Suppressor macrophage (primary cell): Measurements from ENCODE around the gene ZER1.
"Not testable (repeated sequence)": the region's sequence is repeated elsewhere in the genome, so short reads cannot be mapped to it uniquely, and the experiment has no call there.

Experiments used
- DNase-seq, 4 experiments: peaks; one replicate each; pipeline ENCODE4 v3.0.0-alpha.2; 2020 to 2022

Gene ZER1

GRCh38 chr9:128714586-128715435, 56.9 kb downstream of the ZER1 start:
- no peak for DNase-seq

GRCh38 chr9:128713941-128714573, 57.7 kb downstream of the ZER1 start:
- DNase-seq, result no peak

GRCh38 chr9:128713411-128713780, 58.3 kb downstream of the ZER1 start:
- DNase-seq, result no peak

GRCh38 chr9:128712451-128713410, 59.0 kb downstream of the ZER1 start:
- no peak for DNase-seq

GRCh38 chr9:128707446-128707845, 64.3 kb downstream of the ZER1 start:
- DNase-seq, result no peak

- no peak for DNase-seq
These were observed 64.9 kb downstream of the ZER1 start for GRCh38 chr9:128706671-128707381.

- no peak for DNase-seq
These were observed 65.7 kb downstream of the ZER1 start for GRCh38 chr9:128706045-128706444.

- no peak for DNase-seq
These were observed 66.4 kb downstream of the ZER1 start for GRCh38 chr9:128705051-128705965.

GRCh38 chr9:128704356-128704670, 67.4 kb downstream of the ZER1 start:
- no peak for DNase-seq

- no peak for DNase-seq
These were observed 67.9 kb downstream of the ZER1 start for GRCh38 chr9:128703616-128704355.

- DNase-seq, result peak in 2 of 4 experiments; percentile 25 to 44
These were observed 68.6 kb downstream of the ZER1 start for GRCh38 chr9:128702949-128703615.

- DNase-seq, result peak; percentile 89 to 96 (median 94)
These were observed 69.2 kb downstream of the ZER1 start, which contains the start of gene PKN3 for GRCh38 chr9:128702445-128702948. Gene PKN3, plus strand, starts transcription at chr9:128702503. Its CDS starts 413 bp downstream, at chr9:128702916.

- DNase-seq, result peak in 1 of 4 experiments; percentile 18
These were observed 70.4 kb downstream of the ZER1 start for GRCh38 chr9:128701227-128701854.

- not testable (repeated sequence) for DNase-seq
These were observed 72.5 kb downstream of the ZER1 start for GRCh38 chr9:128699096-128699795.

GRCh38 chr9:128696923-128697707, 74.6 kb downstream of the ZER1 start:
- DNase-seq, result no peak

GRCh38 chr9:128694344-128694743, 77.4 kb downstream of the ZER1 start:
- DNase-seq, result no peak

- DNase-seq, result not testable (repeated sequence)
These were observed 78.0 kb downstream of the ZER1 start for GRCh38 chr9:128693738-128694137.

GRCh38 chr9:128690684-128691034, 81.1 kb downstream of the ZER1 start:
- no peak for DNase-seq
